HCT116 (cell line): Measurements from ENCODE around the gene ATP1B3. TPM values are rescaled to one million over a fixed set of nuclear protein-coding genes. Genes with fewer than 3 reads are reported as not detected.
"Not testable (repeated sequence)": the region's sequence is repeated elsewhere in the genome, so short reads cannot be mapped to it uniquely, and the experiment has no call there.

ENCODE experiments used
- ATAC-seq: fragments of 200-7000 bp; cut with Tn5 transposase; 2 replicates; pipeline ENCODE4 v1.9.1; 2020; ENCODE audit warnings: mild to moderate bottlenecking, moderate library complexity
- BruUV-seq: library from RNA; stranded (reverse); fragments of 400-500 nt; replicated peaks from 2 replicates; lab custom pipeline; 2021; lab: Mats Ljungman, UMichigan
- CTCF ChIA-PET: fragments of 300-600 bp; sonication (Branson Sonifier 250); formaldehyde crosslinking; loops from one replicate; lab custom pipeline; 2021; ENCODE audit warnings: antibody characterized with exemption; lab: Charles Lee
- POLR2A ChIA-PET: fragments of 300-600, 350-600 bp; sonication (Branson Sonifier 250); formaldehyde crosslinking; loops from one replicate; lab custom pipeline; 2021; ENCODE audit warnings: antibody characterized with exemption; lab: Charles Lee
- RAD21 ChIA-PET, 2 experiments: fragments of 300-600 bp; sonication (Branson Sonifier 250); formaldehyde crosslinking; loops; one replicate each; lab custom pipeline; 2023; ENCODE audit warnings: low total read pairs in 2 of 2; ENCODE audit not compliant: uncharacterized antibody in 2 of 2, unreplicated experiment in 2 of 2, low non-redundant PET in 1 of 2; lab: Charles Lee
- DNase-seq: peaks from one replicate; pipeline ENCODE4 v3.0.0-alpha.2; 2010; ENCODE audit warnings: low read depth, low spot score
- H2AFZ ChIP-seq: fragments of 200-600 bp; shearing (Covaris generic), sonication (generic); 2 replicates; pipeline ENCODE4 v1.6.1; 2017; ENCODE audit warnings: low read depth, mixed run types, mixed read lengths, antibody characterized with exemption, low read length; ENCODE audit not compliant: poor library complexity, severe bottlenecking
- H3K27ac ChIP-seq: 2 replicates; pipeline ENCODE4 v1.5.1; 2012; ENCODE audit warnings: low read depth, low read length
- H3K27me3 ChIP-seq: fragments of 200-600 bp; sonication (generic); 2 replicates; pipeline ENCODE4 v1.6.1; 2016; ENCODE audit warnings: mixed run types, low read length, mixed read lengths; ENCODE audit not compliant: insufficient read depth
- H3K36me3 ChIP-seq, 2 experiments: fragments of 200-500 bp in 1 of 2; fragments of 200-600 bp in 1 of 2; sonication (Bioruptor generic) in 1 of 2; sonication (generic) in 1 of 2; 2 replicates each; pipeline versions ENCODE4 v1.5.1 to v1.6.1; 2014 to 2016; ENCODE audit warnings: low read length in 2 of 2, inconsistent platforms in 1 of 2, mixed read lengths in 1 of 2, mixed run types in 1 of 2; ENCODE audit not compliant: insufficient read depth in 2 of 2, control insufficient read depth in 1 of 2
- H3K4me1 ChIP-seq, 2 experiments: fragments of 200-600 bp in 1 of 2; sonication (generic) in 1 of 2; 2 replicates each; pipeline versions ENCODE4 v1.5.1 to v1.6.1; 2012 to 2017; ENCODE audit warnings: low read length in 2 of 2, inconsistent platforms in 1 of 2, mild to moderate bottlenecking in 1 of 2, mixed read lengths in 1 of 2, mixed run types in 1 of 2, moderate library complexity in 1 of 2; ENCODE audit not compliant: insufficient read depth in 2 of 2, control insufficient read depth in 1 of 2
- H3K4me2 ChIP-seq: fragments of 200-600 bp; sonication (generic); 2 replicates; pipeline ENCODE4 v1.6.1; 2017; ENCODE audit warnings: mixed run types, low read length, mixed read lengths
- H3K4me3 ChIP-seq, 2 experiments: fragments of 200-600 bp in 1 of 2; sonication (generic) in 1 of 2; replicated peaks in 1 of 2; 2 replicates each; pipeline ENCODE4 v1.5.1; 2011 to 2016; ENCODE audit warnings: low read length in 2 of 2, control low read depth in 1 of 2, low read depth in 1 of 2, mild to moderate bottlenecking in 1 of 2, mixed read lengths in 1 of 2, mixed run types in 1 of 2
- H3K79me2 ChIP-seq: fragments of 200-600 bp; sonication (generic); 2 replicates; pipeline ENCODE4 v1.6.1; 2017; ENCODE audit warnings: mild to moderate bottlenecking, mixed run types, low read length, moderate library complexity, mixed read lengths; ENCODE audit not compliant: insufficient read depth
- H3K9ac ChIP-seq: fragments of 200-600 bp; sonication (generic); 2 replicates; pipeline ENCODE4 v1.6.1; 2016; ENCODE audit warnings: low read length, mixed read lengths
- H3K9me2 ChIP-seq: fragments of 200-600 bp; sonication (generic), shearing (Covaris generic); 2 replicates; pipeline ENCODE4 v1.6.1; 2017; ENCODE audit warnings: mixed run types, mild to moderate bottlenecking, moderate library complexity; ENCODE audit not compliant: insufficient read depth
- H3K9me3 ChIP-seq, 2 experiments: fragments of 200-500 bp in 1 of 2; fragments of 200-600 bp in 1 of 2; sonication (Bioruptor generic) in 1 of 2; sonication (generic) in 1 of 2; 2 replicates each; pipeline ENCODE4 v1.6.1; 2014 to 2017; ENCODE audit warnings: low read length in 2 of 2, mixed read lengths in 2 of 2, inconsistent platforms in 1 of 2, low read depth in 1 of 2, mild to moderate bottlenecking in 1 of 2, mixed run types in 1 of 2, moderate library complexity in 1 of 2; ENCODE audit not compliant: control insufficient read depth in 1 of 2, insufficient read depth in 1 of 2
- H4K20me1 ChIP-seq: fragments of 200-600 bp; sonication (generic), shearing (Covaris generic); 2 replicates; pipeline ENCODE4 v1.6.1; 2017; ENCODE audit warnings: mixed run types, mild to moderate bottlenecking, moderate library complexity; ENCODE audit not compliant: insufficient read depth
- ATF3 ChIP-seq: IDR thresholded peaks from 2 replicates; pipeline ENCODE4 v1.6.1; 2012
- CBX3 ChIP-seq: IDR thresholded peaks from 2 replicates; pipeline ENCODE4 v1.6.1; 2012; ENCODE audit warnings: low read depth
- CEBPB ChIP-seq: IDR thresholded peaks from 2 replicates; pipeline ENCODE4 v1.6.1; 2012; ENCODE audit warnings: low read depth
- CTCF ChIP-seq, 3 experiments: fragments of 200-600 bp in 1 of 3; sonication (generic) in 1 of 3; IDR thresholded peaks in 2 of 3; conservative IDR thresholded peaks in 1 of 3; 2 replicates each; pipeline ENCODE4 v1.5.1; 2012 to 2017; ENCODE audit warnings: low read depth in 2 of 3, low read length in 2 of 3, antibody characterized with exemption in 1 of 3, borderline replicate concordance in 1 of 3, control low read depth in 1 of 3, mild to moderate bottlenecking in 1 of 3, mixed read lengths in 1 of 3, mixed run types in 1 of 3, moderate library complexity in 1 of 3; ENCODE audit not compliant: insufficient read depth in 1 of 3
- EGR1 ChIP-seq: IDR thresholded peaks from 2 replicates; pipeline ENCODE4 v1.6.1; 2012; ENCODE audit warnings: low read depth
- EZH2phosphoT487 ChIP-seq: fragments of 200-600 bp; IDR thresholded peaks from 2 replicates; pipeline ENCODE4 v1.6.1; 2018; ENCODE audit warnings: antibody characterized with exemption, borderline replicate concordance
- FOSL1 ChIP-seq: IDR thresholded peaks from 2 replicates; pipeline ENCODE4 v1.6.1; 2012; ENCODE audit warnings: low read depth
- MAX ChIP-seq: IDR thresholded peaks from 2 replicates; pipeline ENCODE4 v1.6.1; 2012
- POLR2A ChIP-seq: IDR thresholded peaks from 2 replicates; pipeline ENCODE4 v1.7.0; 2011; ENCODE audit warnings: borderline replicate concordance; ENCODE audit not compliant: insufficient read depth, insufficient read length; ENCODE audit errors: extremely low read depth
- REST ChIP-seq: IDR thresholded peaks from 2 replicates; pipeline ENCODE4 v1.6.1; 2012; ENCODE audit warnings: low read depth
- SP1 ChIP-seq: IDR thresholded peaks from 2 replicates; pipeline ENCODE4 v1.6.1; 2012; ENCODE audit warnings: low read depth
- SRF ChIP-seq: IDR thresholded peaks from 2 replicates; pipeline ENCODE4 v1.6.1; 2012; ENCODE audit warnings: low read depth
- TCF7L2 ChIP-seq: IDR thresholded peaks from 2 replicates; pipeline ENCODE4 v1.7.0; 2011; ENCODE audit warnings: borderline replicate concordance, inconsistent platforms; ENCODE audit not compliant: insufficient read depth, insufficient read length; ENCODE audit errors: extremely low read depth
- YY1 ChIP-seq: IDR thresholded peaks from 2 replicates; pipeline ENCODE4 v1.6.1; 2011; ENCODE audit warnings: low read length, low read depth, moderate library complexity, mild to moderate bottlenecking; ENCODE audit not compliant: insufficient replicate concordance; ENCODE audit errors: extremely low read depth
- ZNF274 ChIP-seq: fragments of 200-500 bp; sonication (Bioruptor generic); IDR thresholded peaks from 2 replicates; pipeline ENCODE4 v1.6.1; 2014; ENCODE audit warnings: mild to moderate bottlenecking, low read depth, low read length, inconsistent platforms
- intact Hi-C: fragments of 100-400 bp; cut with micrococcal nuclease; formaldehyde crosslinking; loops from 2 replicates; pipeline ENCODE4 v1.10.0; 2022
- total RNA-seq: library from RNA; stranded (reverse); gene quantifications from one replicate; pipeline ENCODE4 v1.2.1, GENCODE V29; 2021; ENCODE audit not compliant: unreplicated experiment

The ATP1B3 gene
- total RNA-seq, 1 experiment from 2014 or later = 147 TPM

DNA sequence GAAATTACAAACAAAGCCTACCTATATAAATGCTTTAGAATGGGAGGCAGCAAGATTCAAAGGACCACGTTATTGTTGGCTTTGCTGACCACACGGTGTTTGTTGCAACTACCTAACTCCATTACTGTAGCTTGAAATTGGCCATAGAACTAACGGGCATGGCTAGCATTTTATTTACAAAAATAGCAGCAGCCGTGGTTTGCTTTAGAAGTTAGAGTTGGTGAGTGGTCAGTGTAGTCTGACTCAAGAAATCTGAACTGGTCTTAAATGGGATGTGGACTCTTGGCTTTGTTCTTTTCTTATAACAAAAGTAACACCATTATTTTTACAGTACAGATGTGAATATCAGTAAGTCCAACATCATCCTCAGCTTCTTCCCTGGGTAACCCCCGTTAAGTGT lies 10.6 kb downstream of the ATP1B3 start:
- Histone ChIP-seq H3K9me3 (no peaks in the 10 kb centered on the region), H4K20me1 (peaks cover 13% of the 10 kb centered on the region; the same call in 1 of the 2 replicates), H3K9me2 (no peaks in the 10 kb centered on the region; the same call in 1 of the 2 replicates), H3K4me1 (peaks cover 0 to 5% of the 10 kb centered on the region in 2 experiments; a peak in 2 of 4 replicates), H3K79me2 (peaks cover 97% of the 10 kb centered on the region), H2AFZ (no peak overlapping the region), H3K27ac (no peak overlapping the region), H3K9ac (no peak overlapping the region), H3K4me3 (no peak overlapping the region), H3K27me3 (no peaks in the 10 kb centered on the region), H3K4me2 (no peak overlapping the region), H3K36me3 (peaks cover 3 to 29% of the 10 kb centered on the region in 2 experiments; a peak in 2 of 4 replicates)
- TF ChIP-seq SP1 = no peak
- no peak for TF ChIP-seq EGR1
- TF ChIP-seq CTCF (IDR thresholded peaks at IDR 0.05 in 2 of 3, conservative IDR thresholded peaks at IDR 0.05 in 1 of 3; ENCODE audit: borderline replicate concordance in 1 of 3, insufficient read depth in 1 of 3, low read depth in 2 of 3, low read length in 2 of 3) = no peak
- TF ChIP-seq CBX3 = no peak
- no peak for TF ChIP-seq FOSL1
- no peak for TF ChIP-seq POLR2A
- TF ChIP-seq ATF3 = no peak
- no peak for TF ChIP-seq ZNF274
- TF ChIP-seq SRF = no peak
- TF ChIP-seq TCF7L2 = no peak
- no peak for TF ChIP-seq YY1
- TF ChIP-seq MAX = no peak
- TF ChIP-seq REST = no peak
- no peak for TF ChIP-seq CEBPB
- no peak for TF ChIP-seq EZH2phosphoT487
- DNase-seq = no peak
- ChIA-PET CTCF (no interaction called here), POLR2A (interaction anchor here (1.2 kb wide), 1 partner anchor 10 kb away, joined by 4 read pairs; the partner anchor contains the start of gene ATP1B3), RAD21 (no interaction called here)
- BruUV-seq = no TSS peak
- intact Hi-C loops = no loop called here
- ATAC-seq = no peak

DNA sequence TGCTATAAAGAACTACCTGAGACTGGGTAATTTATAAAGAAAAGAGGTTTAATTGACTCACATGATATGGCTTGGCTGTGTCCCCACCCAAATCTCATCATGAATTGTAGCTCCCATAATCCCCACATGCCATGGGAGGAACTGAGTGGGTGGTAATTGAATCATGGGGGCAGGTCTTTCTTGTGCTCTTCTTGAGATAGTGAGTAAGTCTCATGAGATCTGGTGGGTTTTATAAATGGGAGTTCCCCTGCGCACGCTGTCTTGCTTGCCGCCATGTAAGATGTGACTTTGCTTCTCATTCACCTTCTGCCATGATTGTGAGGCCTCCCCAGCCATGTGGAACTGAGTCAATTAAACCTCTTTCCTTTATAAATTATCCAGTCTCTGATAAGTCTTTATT lies 12.1 kb downstream of the ATP1B3 start:
- Histone ChIP-seq H4K20me1 (peaks cover 21% of the 10 kb centered on the region; the same call in 1 of the 2 replicates), H3K79me2 (peaks cover 97% of the 10 kb centered on the region), H3K36me3 (peaks cover 3 to 29% of the 10 kb centered on the region in 2 experiments; a peak in 2 of 4 replicates)
- H3K27me3 ChIP-seq, H3K9me2 ChIP-seq, BruUV-seq, ATAC-seq, RAD21 ChIA-PET, intact Hi-C loops, H3K4me2 ChIP-seq, DNase-seq, H3K4me1 ChIP-seq, H3K4me3 ChIP-seq, CTCF ChIA-PET, H3K9me3 ChIP-seq, H3K9ac ChIP-seq, POLR2A ChIA-PET, H2AFZ ChIP-seq, H3K27ac ChIP-seq: not testable (repeated sequence)
